Activated CD4-positive, alpha-beta memory T cell treated with anti-CD3 and anti-CD28 coated beads, Interleukin-2, amount 10 ng/mL, durations not matched to agents 7 days and 5 days (primary cell): Measurements from ENCODE around the gene SART1. TPM values are rescaled to one million over a fixed set of nuclear protein-coding genes. Genes with fewer than 3 reads are reported as not detected.
A peak's percentile ranks its signal among the peaks of the same experiment; 100 is the strongest.

Source experiments
- CTCF ChIA-PET: fragments of 350-600 bp; sonication (Branson Sonifier 250); formaldehyde crosslinking; loops from one replicate; lab custom pipeline; 2021; ENCODE audit warnings: antibody characterized with exemption, inconsistent platforms; lab: Charles Lee
- POLR2A ChIA-PET: fragments of 350-600 bp; sonication (Branson Sonifier 250); formaldehyde crosslinking; loops from one replicate; lab custom pipeline; 2021; ENCODE audit warnings: antibody characterized with exemption; lab: Charles Lee
- DNase-seq: peaks from one replicate; pipeline ENCODE4 v3.0.0-alpha.2; 2020
- H3K27ac Mint-ChIP-seq: one replicate; pipeline ENCODE4 v1.8.0; 2021; ENCODE audit warnings: mild to moderate bottlenecking, mixed read lengths
- H3K27me3 Mint-ChIP-seq: one replicate; pipeline ENCODE4 v1.8.0; 2021; ENCODE audit warnings: mixed read lengths
- H3K36me3 Mint-ChIP-seq: one replicate; pipeline ENCODE4 v1.8.0; 2021; ENCODE audit warnings: low read depth, mixed read lengths
- H3K4me1 Mint-ChIP-seq: one replicate; pipeline ENCODE4 v1.8.0; 2021; ENCODE audit warnings: mixed read lengths
- H3K4me3 Mint-ChIP-seq: one replicate; pipeline ENCODE4 v1.8.0; 2021; ENCODE audit warnings: mild to moderate bottlenecking, mixed read lengths
- H3K9me3 Mint-ChIP-seq: one replicate; pipeline ENCODE4 v1.8.0; 2021; ENCODE audit warnings: mixed read lengths
- total RNA-seq, 2 experiments: library from RNA; stranded (reverse); gene quantifications; one replicate each; pipeline ENCODE4 v1.2.3, GENCODE V29; 2021

Gene SART1
- total RNA-seq, 2 experiments from 2014 or later: 59.5 to 61.5 TPM

- ChIA-PET POLR2A (interaction anchor here (2.7 kb wide), 1 partner anchor 25 kb away, joined by 10 read pairs; no protein-coding TSS in a partner anchor), CTCF (no interaction called here)
- Mint-ChIP-seq H3K9me3 (no peaks in the 10 kb centered on the region), H3K27ac (no peak overlapping the region), H3K27me3 (peaks cover 3% of the 10 kb centered on the region), H3K4me1 (peaks cover 20% of the 10 kb centered on the region), H3K36me3 (no peaks in the 10 kb centered on the region), H3K4me3 (no peak overlapping the region)
- no peak for DNase-seq
These were observed 8.1 kb upstream of the SART1 start for GRCh38 chr11:65953471-65953870.

- H3K27ac Mint-ChIP-seq: no peak overlapping the region
- peaks cover 20% of the 10 kb centered on the region for H3K4me1 Mint-ChIP-seq
- H3K36me3 Mint-ChIP-seq: no peaks in the 10 kb centered on the region
- CTCF ChIA-PET: interaction anchor here (0.6 to 1.4 kb wide), 4 partner anchors 15 to 407 kb away, joined by 3 to 6 read pairs (median 3); no protein-coding TSS in a partner anchor
- H3K9me3 Mint-ChIP-seq: no peaks in the 10 kb centered on the region
- H3K27me3 Mint-ChIP-seq: peaks cover 3% of the 10 kb centered on the region
- H3K4me3 Mint-ChIP-seq: no peak overlapping the region
- no peak for DNase-seq
- POLR2A ChIA-PET: interaction anchor here (2.7 to 8.6 kb wide), 2 partner anchors 27 to 64 kb away, joined by 10 to 80 read pairs; partner anchors contain the start of genes CCDC85B and FIBP
These were observed 6.8 kb upstream of the SART1 start for GRCh38 chr11:65954771-65955170.

GRCh38 chr11:65958291-65958690, 3.2 kb upstream of the SART1 start:
- CTCF ChIA-PET: interaction anchor here (0.8 to 2.1 kb wide), 2 partner anchors 68 to 74 kb away, joined by 3 to 11 read pairs; partner anchors contain the start of gene CCDC85B
- no peak for DNase-seq
- POLR2A ChIA-PET: interaction anchor here (0.8 to 8.6 kb wide), 7 partner anchors 21 to 99 kb away, joined by 3 to 80 read pairs (median 5); partner anchors contain the start of genes CCDC85B, FIBP and MUS81
- Mint-ChIP-seq H3K27me3 (no peaks in the 10 kb centered on the region), H3K4me3 (no peak overlapping the region), H3K4me1 (peaks cover 44% of the 10 kb centered on the region), H3K27ac (peak overlapping the region; percentile 40), H3K36me3 (peaks cover 11% of the 10 kb centered on the region), H3K9me3 (no peaks in the 10 kb centered on the region)

- POLR2A ChIA-PET: interaction anchor here (0.8 to 8.6 kb wide), 8 partner anchors 21 to 99 kb away, joined by 3 to 80 read pairs (median 6); partner anchors contain the start of genes C11orf68, CCDC85B, FIBP and MUS81
- no peak overlapping the region for H3K4me3 Mint-ChIP-seq
- no peak for DNase-seq
- H3K27me3 Mint-ChIP-seq: no peaks in the 10 kb centered on the region
- CTCF ChIA-PET: interaction anchor here (0.8 to 3.9 kb wide), 3 partner anchors 69 to 75 kb away, joined by 3 to 26 read pairs (median 11); partner anchors contain the start of gene CCDC85B
- H3K9me3 Mint-ChIP-seq: no peaks in the 10 kb centered on the region
- H3K4me1 Mint-ChIP-seq: peaks cover 48% of the 10 kb centered on the region
- H3K36me3 Mint-ChIP-seq: peaks cover 15% of the 10 kb centered on the region
- no peak overlapping the region for H3K27ac Mint-ChIP-seq
These were observed 2.6 kb upstream of the SART1 start for GRCh38 chr11:65958774-65959420.

- ChIA-PET POLR2A (interaction anchor here (0.6 to 8.6 kb wide), 14 partner anchors 10 to 395 kb away, joined by 3 to 80 read pairs (median 4); partner anchors contain the start of genes C11orf68, CCDC85B, FIBP and MUS81), CTCF (interaction anchor here (1.1 to 3.9 kb wide), 3 partner anchors 70 to 76 kb away, joined by 3 to 26 read pairs (median 9); partner anchors contain the start of genes CCDC85B and FIBP)
- H3K9me3 Mint-ChIP-seq: no peaks in the 10 kb centered on the region
- peak overlapping the region; percentile 96 for H3K27ac Mint-ChIP-seq
- DNase-seq: no peak
- peak overlapping the region; percentile 98 for H3K4me3 Mint-ChIP-seq
- H3K36me3 Mint-ChIP-seq: peaks cover 34% of the 10 kb centered on the region
- no peaks in the 10 kb centered on the region for H3K27me3 Mint-ChIP-seq
- peaks cover 52% of the 10 kb centered on the region for H3K4me1 Mint-ChIP-seq
These were observed 689 bp upstream of the SART1 start for GRCh38 chr11:65960824-65961266.

GRCh38 chr11:65962141-65962564, 619 bp downstream of the SART1 start:
- peaks cover 44% of the 10 kb centered on the region for H3K36me3 Mint-ChIP-seq
- H3K27me3 Mint-ChIP-seq: no peaks in the 10 kb centered on the region
- no peak for DNase-seq
- H3K4me3 Mint-ChIP-seq: peak overlapping the region; percentile 98
- no peaks in the 10 kb centered on the region for H3K9me3 Mint-ChIP-seq
- peak overlapping the region; percentile 38 for H3K27ac Mint-ChIP-seq
- H3K4me1 Mint-ChIP-seq: peaks cover 44% of the 10 kb centered on the region
- ChIA-PET POLR2A (interaction anchor here (0.6 to 8.6 kb wide), 11 partner anchors 9 to 250 kb away, joined by 3 to 80 read pairs (median 8); partner anchors contain the start of genes BANF1, C11orf68, CCDC85B and EIF1AD), CTCF (interaction anchor here (1.2 to 3.9 kb wide), 4 partner anchors 72 to 102 kb away, joined by 3 to 26 read pairs (median 6); partner anchors contain the start of genes CCDC85B, FIBP and MUS81)

GRCh38 chr11:65964906-65965305, 3.4 kb downstream of the SART1 start:
- POLR2A ChIA-PET: interaction anchor here (1.5 kb wide), 1 partner anchor 76 kb away, joined by 5 read pairs; no protein-coding TSS in a partner anchor
- Mint-ChIP-seq H3K9me3 (no peaks in the 10 kb centered on the region), H3K27me3 (no peaks in the 10 kb centered on the region), H3K36me3 (peaks cover 63% of the 10 kb centered on the region), H3K4me1 (peaks cover 33% of the 10 kb centered on the region), H3K4me3 (no peak overlapping the region), H3K27ac (no peak overlapping the region)
- DNase-seq: no peak
- CTCF ChIA-PET: no interaction called here

GRCh38 chr11:65965986-65966762, 4.6 kb downstream of the SART1 start:
- ChIA-PET POLR2A (interaction anchor here (1.3 kb wide), 1 partner anchor 76 kb away, joined by 3 read pairs; the partner anchor contains the start of gene CCDC85B), CTCF (no interaction called here)
- peaks cover 25% of the 10 kb centered on the region for H3K4me1 Mint-ChIP-seq
- no peaks in the 10 kb centered on the region for H3K27me3 Mint-ChIP-seq
- no peaks in the 10 kb centered on the region for H3K9me3 Mint-ChIP-seq
- no peak overlapping the region for H3K4me3 Mint-ChIP-seq
- DNase-seq: no peak
- H3K27ac Mint-ChIP-seq: no peak overlapping the region
- H3K36me3 Mint-ChIP-seq: peaks cover 69% of the 10 kb centered on the region

GRCh38 chr11:65967329-65967934, 5.9 kb downstream of the SART1 start:
- ChIA-PET CTCF (no interaction called here), POLR2A (interaction anchor here (0.7 to 1.0 kb wide), 2 partner anchors 10 kb away, joined by 3 read pairs; no protein-coding TSS in a partner anchor)
- no peaks in the 10 kb centered on the region for H3K9me3 Mint-ChIP-seq
- no peaks in the 10 kb centered on the region for H3K27me3 Mint-ChIP-seq
- H3K4me1 Mint-ChIP-seq: peaks cover 17% of the 10 kb centered on the region
- DNase-seq: no peak
- no peak overlapping the region for H3K27ac Mint-ChIP-seq
- peaks cover 70% of the 10 kb centered on the region for H3K36me3 Mint-ChIP-seq
- H3K4me3 Mint-ChIP-seq: no peak overlapping the region

GRCh38 chr11:65968600-65969482, 7.3 kb downstream of the SART1 start:
- Mint-ChIP-seq H3K27me3 (no peaks in the 10 kb centered on the region), H3K36me3 (peaks cover 67% of the 10 kb centered on the region), H3K9me3 (no peaks in the 10 kb centered on the region), H3K4me3 (no peak overlapping the region), H3K27ac (no peak overlapping the region), H3K4me1 (peaks cover 9% of the 10 kb centered on the region)
- ChIA-PET CTCF (interaction anchor here (0.6 kb wide), 1 partner anchor 23 kb away, joined by 3 read pairs; no protein-coding TSS in a partner anchor), POLR2A (no interaction called here)
- no peak for DNase-seq

- Mint-ChIP-seq H3K9me3 (no peaks in the 10 kb centered on the region), H3K36me3 (peaks cover 52% of the 10 kb centered on the region), H3K4me1 (peaks cover 6% of the 10 kb centered on the region), H3K4me3 (no peak overlapping the region), H3K27ac (no peak overlapping the region), H3K27me3 (no peaks in the 10 kb centered on the region)
- no peak for DNase-seq
- ChIA-PET CTCF (interaction anchor here (1.1 to 1.9 kb wide), 4 partner anchors 84 to 192 kb away, joined by 3 to 6 read pairs (median 4); partner anchors contain the start of gene FIBP), POLR2A (interaction anchor here (1.0 to 2.0 kb wide), 2 partner anchors 83 to 111 kb away, joined by 3 to 9 read pairs; partner anchors contain the start of gene FIBP)
These were observed 10.6 kb downstream of the SART1 start for GRCh38 chr11:65972116-65972515.
